GM18526 (cell line): ENCODE data around the gene DBNDD2.

Experiments
- POLR2A ChIP-seq: IDR thresholded peaks from 3 replicates; pipeline ENCODE4 v1.6.1; 2011; ENCODE audit not compliant: insufficient read length; ENCODE audit errors: extremely low read depth

The DBNDD2 gene

DNA sequence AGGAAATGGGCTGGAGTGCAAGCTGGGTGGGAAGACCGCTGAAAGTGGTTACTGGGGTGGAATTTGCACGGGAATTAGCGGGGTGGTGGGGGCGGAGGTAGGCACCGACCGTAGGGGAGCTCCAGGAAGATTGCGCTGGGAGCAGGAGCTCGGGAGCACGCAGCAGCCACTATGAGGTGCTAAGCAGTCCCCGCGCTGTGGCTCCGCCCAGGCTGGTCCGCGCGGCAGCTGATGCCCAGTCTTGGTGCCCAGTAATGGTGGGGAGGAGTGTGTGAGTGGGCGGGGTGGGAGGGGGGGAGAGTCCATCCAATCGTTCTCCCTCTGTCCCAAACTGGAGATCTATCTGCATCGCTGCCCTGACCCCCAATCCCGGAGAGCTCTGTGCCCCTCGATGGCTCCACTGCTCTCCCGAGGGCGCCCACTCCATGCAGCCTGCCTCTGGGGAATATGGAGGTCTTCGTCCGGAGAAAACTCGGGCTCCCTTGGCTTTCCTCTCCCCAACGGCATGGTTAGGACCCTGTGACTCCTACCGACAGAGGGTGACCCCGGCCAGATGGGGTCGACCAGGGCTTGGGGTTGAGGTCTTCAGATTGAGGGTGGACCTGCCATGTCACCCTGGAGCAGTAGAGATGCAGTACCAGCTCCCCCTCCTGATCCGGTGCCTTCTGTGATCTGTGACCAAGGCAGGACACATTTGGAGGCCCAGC lies 35.3 kb upstream of the DBNDD2 start:
- no peak for TF ChIP-seq POLR2A

DNA sequence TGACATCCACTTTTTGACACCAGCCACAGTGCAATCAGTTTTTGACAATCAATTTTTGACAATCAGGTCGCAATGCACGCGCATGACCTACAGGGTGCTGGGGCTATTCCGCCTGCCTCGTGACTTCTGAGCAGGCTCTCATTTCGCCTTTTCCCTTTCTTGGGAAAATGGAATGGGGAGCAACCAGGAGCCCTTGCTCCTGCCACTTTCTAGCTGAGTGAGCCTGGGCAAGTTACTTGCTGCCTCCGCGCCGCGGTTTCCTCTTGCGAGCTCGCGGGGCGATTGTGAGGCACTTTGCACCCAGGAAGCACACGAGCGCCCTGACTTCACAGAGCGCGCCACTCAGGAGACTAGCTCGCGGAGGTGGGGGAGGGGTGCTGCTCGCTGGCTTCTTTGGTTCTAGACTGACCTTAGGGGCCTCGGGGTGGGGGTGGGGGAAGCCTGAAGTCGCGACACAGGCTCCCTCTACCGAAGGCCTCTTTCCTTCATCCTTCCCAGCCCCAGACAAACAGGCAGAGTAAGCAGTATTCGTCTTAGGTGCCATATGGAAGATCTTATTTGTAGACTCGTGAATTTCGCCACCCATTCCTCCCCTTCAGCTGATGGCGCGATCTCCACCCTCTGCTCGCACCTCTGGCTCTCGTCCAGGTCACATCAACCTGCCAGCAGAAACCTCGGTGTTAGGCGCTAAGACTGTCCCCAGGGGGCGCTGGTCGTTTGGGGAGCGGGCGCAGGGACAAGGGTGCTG lies 34.6 kb upstream of the DBNDD2 start:
- TF ChIP-seq POLR2A, result no peak

DNA sequence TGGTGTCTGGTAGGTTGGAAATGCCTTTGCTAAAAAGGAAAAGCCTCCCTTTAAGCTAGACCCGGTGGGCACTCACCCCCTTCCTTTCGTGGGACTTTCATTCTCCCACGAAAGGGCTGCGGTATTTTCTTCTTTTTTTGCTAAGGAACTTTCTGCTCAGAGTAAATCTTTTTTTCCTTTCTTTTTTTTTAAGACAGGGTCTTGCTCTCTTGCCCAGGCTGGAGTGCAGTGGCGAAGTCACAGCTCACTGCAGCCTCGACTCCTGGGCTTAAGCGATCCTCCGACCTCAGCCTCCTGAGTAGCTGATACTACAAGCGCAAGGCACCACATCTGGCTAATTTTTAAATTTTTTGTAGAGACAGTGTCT lies 34.0 kb upstream of the DBNDD2 start:
- TF ChIP-seq POLR2A, result no peak

DNA sequence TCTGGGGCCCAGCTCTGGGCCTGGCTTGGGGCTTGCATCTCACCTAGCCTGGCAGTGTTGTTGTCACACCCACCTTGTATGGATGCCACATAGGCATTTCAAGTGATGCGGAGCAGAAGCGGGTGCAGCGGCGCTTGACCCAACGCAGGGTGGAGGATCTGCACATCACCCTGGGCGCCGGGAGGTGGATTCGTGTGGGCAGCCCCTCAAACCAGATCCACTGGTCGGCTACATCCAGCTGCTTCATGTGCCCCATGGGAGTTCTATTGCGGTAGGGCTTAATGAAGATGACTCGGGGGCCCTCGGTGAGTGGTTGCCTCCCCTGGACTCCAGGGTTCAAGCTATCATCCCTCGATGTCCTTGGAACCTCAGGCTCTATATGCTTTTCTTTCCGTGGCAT lies 33.1 kb upstream of the DBNDD2 start:
- no peak for TF ChIP-seq POLR2A

DNA sequence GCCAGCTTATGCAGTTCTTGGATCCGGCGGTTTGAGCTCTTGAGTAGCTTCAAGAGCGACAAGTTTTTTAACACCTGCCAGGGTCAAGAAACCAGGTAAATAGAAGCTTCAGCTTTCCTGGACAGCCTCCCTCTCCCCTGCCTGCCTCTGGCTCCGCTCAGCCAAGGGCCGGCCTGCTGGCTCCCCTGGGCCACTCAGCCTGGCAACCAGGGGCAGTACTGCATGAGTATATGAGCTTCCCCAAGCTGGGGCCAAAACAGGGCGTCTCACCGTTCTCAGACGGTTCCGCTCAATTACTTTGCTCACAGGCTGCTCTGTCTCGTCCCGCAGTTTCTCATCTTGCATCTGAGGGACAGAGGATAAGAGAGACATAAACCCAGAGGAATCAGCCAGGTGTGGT lies 30.8 kb upstream of the DBNDD2 start:
- no peak for TF ChIP-seq POLR2A

DNA sequence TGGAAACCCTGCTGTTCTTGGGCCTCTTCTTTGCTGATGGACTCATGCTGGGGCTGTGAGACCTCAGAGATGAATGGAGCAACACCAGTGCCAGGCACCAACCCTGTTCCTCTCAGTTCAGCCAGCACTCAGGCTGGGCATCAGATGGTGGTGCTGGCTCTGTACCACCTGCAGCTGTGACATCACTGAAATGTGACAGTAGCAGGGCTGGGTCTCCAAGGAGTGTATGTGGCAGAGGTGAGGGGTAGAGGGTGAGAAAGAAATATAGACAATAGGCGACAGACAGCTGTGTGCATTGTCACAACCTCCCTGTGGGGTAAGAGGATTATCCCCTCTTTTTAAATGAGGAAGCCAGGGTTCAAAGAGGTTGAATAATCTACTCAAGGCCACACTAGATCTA lies 29.9 kb upstream of the DBNDD2 start, which contains the start of gene TP53TG5:
Gene TP53TG5 (minus strand): TSS at position 135 of the 400 bp plus-strand sequence. CDS start 89 bp downstream, at position 46.
- no peak for TF ChIP-seq POLR2A

DNA sequence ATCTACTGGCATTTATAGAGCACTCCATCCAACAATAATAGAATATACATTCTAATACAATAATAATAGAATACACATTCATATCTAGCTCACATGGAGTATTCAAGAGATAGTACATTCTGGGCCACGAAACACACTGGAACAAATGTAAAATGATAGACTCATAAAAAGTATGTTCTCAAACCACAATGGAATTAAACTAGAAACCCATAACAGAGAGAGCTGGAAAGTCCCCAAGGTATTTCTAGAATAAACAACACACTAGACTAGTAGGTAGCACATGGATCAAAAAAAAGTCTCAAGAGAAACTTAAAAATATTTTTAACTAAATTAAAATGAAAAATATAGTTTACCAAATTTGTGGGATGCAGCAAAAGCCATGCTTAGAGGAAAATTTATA lies 20.8 kb upstream of the DBNDD2 start:
- no peak for TF ChIP-seq POLR2A

DNA sequence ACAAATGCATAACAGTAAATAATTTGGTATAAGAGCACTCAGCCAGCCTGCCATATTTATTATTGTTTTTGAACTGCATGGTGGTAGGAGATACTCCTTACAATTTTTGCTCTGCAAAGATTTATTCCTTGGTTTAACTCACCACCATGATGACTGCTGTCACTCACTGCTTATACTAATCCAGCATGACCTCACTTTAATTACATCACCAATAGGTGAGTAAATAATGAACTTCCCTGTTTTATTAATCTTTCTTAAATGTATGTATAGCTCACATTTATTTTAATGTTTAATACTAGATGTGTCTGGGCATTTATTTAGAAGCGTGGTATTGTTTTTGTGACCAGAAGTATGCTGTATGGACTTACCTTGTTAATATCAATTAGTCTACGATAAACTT lies 17.2 kb upstream of the DBNDD2 start:
- no peak for TF ChIP-seq POLR2A

DNA sequence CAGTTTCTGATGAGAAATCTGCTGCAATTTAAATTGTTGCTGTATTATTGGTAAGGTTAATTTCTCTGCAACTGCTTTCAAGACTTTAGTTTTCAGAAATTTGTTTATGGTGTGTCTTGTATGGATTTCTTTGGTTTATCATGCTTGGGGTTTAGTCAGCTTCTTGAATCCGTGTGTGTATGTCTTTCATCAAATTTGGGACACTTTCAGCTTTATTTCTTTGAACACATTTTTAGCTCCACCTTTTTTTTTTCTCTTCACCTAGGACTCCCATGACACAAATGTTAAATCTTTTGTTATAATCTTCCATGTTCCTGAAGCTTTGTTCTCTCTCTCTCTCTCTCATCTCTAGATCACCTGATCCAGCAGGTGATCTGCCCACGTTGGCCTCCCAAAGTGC lies 16.5 kb upstream of the DBNDD2 start:
- no peak for TF ChIP-seq POLR2A

DNA sequence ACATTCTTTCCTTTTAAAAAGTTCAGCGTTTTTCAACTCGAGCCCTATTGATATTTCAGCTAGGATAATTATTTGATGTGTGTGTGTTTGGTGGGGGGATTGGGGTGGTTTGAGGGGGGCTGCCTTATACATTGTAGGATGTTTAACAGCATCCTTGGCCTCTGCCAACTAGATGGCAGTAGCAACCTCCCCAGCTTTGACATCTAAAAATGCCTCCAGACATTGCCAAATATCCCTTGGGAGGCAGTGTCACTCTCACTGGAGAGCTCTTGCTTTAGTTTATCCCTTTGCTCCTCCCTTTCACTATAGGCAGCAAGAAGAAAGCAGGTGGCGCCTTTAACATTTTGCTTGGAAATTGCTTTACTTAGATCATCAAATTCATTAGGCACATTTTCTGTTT lies 15.4 kb upstream of the DBNDD2 start:
- no peak for TF ChIP-seq POLR2A

DNA sequence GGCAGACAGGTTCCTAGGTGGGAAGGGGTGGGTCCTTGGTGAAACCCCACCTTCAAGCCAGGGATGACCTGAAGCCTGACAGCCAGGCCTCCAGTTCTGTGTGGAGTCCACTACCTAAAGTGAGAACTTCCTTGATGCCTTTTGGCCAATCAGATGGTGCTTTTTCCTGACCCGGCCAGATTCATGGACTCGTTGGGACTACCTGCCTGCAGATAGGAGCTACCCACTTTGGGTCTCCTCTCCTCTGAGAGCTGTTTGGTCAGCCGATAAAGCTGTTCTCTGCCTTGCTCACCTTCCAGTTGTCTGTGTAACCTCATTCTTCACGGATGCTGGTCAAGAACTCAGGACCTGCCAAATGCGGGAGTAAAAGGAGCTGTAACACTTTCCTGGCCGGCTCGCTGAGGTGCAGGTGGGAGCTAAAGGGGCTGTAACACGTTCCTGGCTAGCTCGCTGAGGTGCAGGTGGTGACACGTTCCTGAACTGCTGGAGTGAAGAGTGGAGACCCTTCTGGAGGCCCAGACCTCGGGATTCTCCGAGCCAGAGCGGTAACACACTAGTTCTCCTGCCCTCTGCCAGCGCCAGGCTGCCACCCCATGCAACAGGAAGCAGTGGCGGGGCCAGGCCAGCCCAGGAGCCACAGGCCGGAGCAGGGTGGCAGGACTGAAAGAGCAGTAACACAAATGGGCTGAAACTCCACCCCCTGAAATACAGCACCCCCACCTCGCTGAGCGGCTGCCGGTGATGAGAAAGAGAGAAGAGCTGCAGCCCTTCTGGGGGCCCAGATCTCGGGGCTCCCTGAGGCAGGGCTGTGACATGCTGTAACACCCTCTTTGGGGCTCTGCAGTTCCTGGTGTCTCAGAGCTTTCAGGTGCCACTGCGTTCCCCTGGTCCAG lies 13.6 kb upstream of the DBNDD2 start:
- TF ChIP-seq POLR2A, result no peak

DNA sequence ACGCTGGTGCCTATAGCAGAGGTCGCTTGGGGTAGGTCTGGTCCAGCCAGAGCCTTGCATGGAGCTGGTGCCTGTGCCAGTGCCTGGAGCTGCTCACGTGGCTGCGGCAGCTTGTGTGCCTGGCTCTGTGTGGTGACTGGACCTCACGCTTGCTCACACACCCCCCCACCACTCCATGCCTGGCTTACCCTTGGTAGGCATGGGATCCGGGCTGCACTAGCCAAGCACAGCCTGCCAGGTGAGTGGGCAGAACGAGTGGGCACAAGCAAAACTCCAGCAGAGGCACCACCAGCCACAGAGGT lies 13.0 kb upstream of the DBNDD2 start:
- TF ChIP-seq POLR2A, result no peak

DNA sequence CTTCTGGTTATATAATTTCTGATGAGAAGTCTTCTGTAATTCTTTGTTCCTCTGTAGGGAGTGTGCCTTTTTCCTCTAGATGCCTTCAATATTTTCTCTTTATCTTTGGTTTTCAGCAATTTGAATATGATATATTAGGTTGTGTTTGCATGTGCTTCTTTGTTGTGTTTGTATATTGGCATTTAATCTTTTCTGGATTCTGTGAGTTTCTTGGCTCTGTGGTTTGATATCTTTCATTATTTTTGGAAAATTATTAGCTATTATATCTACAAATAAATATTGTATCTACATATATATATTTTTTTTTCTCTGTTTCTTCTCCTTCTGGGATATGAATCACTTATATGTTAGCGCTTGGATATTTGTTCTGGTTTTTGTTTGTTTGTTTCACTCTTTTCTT lies 9.1 kb upstream of the DBNDD2 start:
- TF ChIP-seq POLR2A, result no peak

DNA sequence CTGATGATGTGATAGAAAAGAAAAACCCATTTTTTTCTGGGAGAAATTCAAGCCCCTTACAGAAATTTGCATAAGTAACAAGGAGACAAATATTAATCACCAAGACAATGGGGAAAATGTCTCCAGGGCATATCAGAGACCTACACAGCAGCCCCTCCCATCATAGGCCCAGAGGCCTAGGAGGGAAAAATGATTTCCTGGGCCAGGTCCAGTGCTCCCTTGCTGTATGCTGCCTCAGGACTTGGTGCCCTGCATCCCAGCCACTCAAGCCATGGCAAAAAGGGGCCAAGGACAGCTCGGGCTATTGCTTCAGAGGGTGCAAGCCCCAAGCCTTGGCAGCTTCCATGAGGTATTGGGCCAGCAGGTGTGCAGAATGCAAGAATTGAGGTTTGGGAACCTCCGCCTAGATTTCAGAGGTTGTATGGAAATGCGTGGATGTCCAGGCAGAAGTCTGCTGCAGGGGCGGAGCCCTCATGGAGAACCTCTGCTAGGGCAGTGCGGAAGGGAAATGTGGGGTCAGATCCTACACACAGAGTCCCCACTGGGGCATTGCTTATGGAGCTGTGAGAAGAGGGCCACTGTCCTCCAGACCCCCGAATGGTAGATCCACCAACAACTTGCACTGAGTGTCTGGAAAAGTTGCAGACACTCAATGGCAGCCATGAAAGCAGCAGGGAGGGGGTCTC lies 7.6 kb upstream of the DBNDD2 start:
- no peak for TF ChIP-seq POLR2A

DNA sequence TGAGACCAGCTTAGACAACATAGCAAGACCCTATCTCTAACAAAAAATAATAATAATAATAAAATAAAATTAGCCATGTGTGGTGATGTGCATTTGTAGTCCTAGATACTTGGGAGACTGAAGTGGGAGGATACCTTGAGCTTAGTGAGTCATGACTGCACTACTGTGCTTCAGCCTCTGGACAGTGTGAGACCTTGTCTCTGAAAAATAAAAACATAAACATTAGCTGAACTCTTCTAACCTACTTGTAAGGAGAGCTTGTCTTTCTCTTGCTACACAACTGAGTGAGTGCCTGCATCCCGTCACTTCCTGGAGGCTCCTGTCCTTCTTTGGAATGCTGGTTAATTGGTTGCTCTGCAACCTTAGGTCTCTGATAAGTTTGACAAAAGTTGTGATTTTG lies 5.1 kb upstream of the DBNDD2 start:
- TF ChIP-seq POLR2A, result no peak
